Stimulated activated naive CD8-positive, alpha-beta T cell treated with anti-CD3 and anti-CD28 coated beads, Interleukin-15, amount 100 ng/mL, for 72 hours (primary cell): ENCODE data around the gene S100A16.
A peak's percentile ranks its signal among the peaks of the same experiment; 100 is the strongest.

Experiments
- ATAC-seq: fragments of 150-1000 bp; cut with Tn5 transposase; 2 replicates; pipeline ENCODE4 v1.10.0; 2021; ENCODE audit warnings: mild to moderate bottlenecking, moderate library complexity
- DNase-seq, 2 donors: peaks; one replicate each; pipeline ENCODE4 v3.0.0; 2021 to 2022
- H3K27ac Mint-ChIP-seq, 2 donors: one replicate each; pipeline ENCODE4 v1.8.0; 2022; ENCODE audit warnings: mild to moderate bottlenecking in 2 of 2, mixed read lengths in 2 of 2, moderate library complexity in 2 of 2
- H3K27me3 Mint-ChIP-seq: one replicate; pipeline ENCODE4 v1.8.0; 2022; ENCODE audit warnings: mixed read lengths
- H3K4me1 Mint-ChIP-seq: one replicate; pipeline ENCODE4 v1.8.0; 2022; ENCODE audit warnings: mild to moderate bottlenecking, mixed read lengths
- H3K4me3 Mint-ChIP-seq, 2 donors: one replicate each; pipeline ENCODE4 v1.8.0; 2022; ENCODE audit warnings: mild to moderate bottlenecking in 2 of 2, mixed read lengths in 2 of 2, moderate library complexity in 1 of 2
- H3K9me3 Mint-ChIP-seq, 2 donors: one replicate each; pipeline ENCODE4 v1.8.0; 2022; ENCODE audit warnings: mixed read lengths in 2 of 2

The S100A16 gene

DNA sequence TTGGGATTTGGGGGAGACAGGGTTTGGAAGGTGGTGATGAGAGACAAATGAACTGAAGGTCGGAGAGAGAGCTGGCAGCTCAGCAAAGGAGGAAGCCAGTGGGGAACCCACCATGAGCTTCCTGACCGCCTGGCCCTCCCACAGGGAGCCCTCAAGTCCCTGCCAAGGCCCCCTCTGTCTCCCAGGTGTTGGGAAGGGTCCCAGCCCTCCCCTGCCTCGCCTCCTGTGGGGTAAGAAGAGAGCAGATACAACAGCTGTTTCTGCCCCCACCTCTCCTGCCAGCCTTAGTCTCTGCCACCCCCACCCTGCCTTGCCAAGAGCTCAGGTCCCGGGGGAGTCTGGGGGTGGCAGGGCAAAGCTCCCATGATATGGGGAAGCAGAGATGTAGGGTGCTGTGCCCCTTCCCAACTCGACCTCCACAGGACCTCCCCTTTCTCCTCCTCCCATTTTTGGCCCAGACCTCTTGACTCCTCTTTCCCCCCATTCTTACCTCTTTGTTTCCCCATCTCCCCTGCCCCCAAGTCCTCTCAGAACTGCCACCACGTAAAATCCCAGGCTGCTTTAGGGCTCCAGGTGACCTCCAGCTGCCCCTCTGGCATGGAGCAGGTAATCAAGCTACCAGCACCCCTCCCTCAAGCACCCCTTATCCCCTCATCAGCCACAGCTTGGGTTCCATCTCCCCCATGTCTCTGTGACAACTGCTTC, 15.9 kb upstream of the S100A16 start:
- ATAC-seq (no peak), DNase-seq (no peak)
- Mint-ChIP-seq H3K4me1 (peaks cover 40% of the 10 kb centered on the region), H3K4me3 (no peak overlapping the region), H3K27ac (peak overlapping the region in 1 of 2 donors; percentile 37), H3K27me3 (peaks cover 17% of the 10 kb centered on the region), H3K9me3 (no peaks in the 10 kb centered on the region)

DNA sequence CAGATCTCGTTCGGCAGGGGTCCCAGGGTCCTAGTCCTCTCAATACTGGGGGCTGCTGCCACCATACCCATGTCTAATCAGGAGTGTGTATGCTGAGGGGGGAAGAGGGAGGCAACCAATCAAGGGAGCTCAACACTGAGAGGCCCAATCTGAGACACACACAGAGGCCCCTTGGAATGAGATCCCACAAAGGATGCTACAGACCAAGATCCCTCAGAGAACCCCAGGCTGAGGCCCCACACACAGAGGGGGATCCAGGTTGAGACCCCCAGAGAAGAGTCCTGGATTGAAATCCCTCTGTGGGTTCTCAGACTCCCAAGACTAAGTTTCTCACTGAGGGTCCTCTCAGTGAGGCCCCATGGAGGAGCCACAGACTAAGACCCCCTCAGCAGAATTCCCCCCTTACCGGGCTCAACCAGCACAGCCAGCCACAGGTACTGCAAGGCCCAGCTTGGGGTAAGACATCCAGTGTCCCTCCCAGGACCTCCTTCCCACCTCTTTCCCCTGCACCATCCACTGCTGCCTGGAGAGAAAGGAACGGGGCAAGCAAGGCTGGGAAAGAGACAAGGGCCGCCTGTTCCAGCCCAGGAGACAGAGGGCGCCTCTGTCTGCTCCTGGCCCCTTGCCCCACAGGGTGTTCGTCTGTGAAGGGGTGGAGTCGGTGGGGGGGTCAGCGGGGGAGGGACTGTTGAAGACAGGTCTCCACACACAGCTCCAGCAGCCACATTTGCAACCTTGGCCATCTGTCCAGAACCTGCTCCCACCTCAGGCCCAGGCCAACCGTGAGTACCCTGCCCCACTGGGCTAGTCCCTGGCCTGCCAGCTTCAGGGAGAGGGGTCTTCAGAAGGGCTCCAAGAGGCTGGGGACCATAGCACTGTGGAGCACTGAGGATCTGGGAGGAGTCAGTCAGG, 15.0 kb upstream of the S100A16 start, which contains the start of gene S100A1:
TSS of gene S100A1 (plus strand) at position 720 of the 912 bp plus-strand sequence. CDS start 2,088 bp downstream, outside the sequence.
- Mint-ChIP-seq H3K9me3 (no peaks in the 10 kb centered on the region), H3K27me3 (peaks cover 17% of the 10 kb centered on the region), H3K4me3 (peak within 1 kb of the TSS; percentile 5 to 47), H3K4me1 (peaks cover 33% of the 10 kb centered on the region), H3K27ac (peak within 1 kb of the TSS; percentile 37 to 81)
- ATAC-seq = peak; percentile 29
- DNase-seq = no peak

DNA sequence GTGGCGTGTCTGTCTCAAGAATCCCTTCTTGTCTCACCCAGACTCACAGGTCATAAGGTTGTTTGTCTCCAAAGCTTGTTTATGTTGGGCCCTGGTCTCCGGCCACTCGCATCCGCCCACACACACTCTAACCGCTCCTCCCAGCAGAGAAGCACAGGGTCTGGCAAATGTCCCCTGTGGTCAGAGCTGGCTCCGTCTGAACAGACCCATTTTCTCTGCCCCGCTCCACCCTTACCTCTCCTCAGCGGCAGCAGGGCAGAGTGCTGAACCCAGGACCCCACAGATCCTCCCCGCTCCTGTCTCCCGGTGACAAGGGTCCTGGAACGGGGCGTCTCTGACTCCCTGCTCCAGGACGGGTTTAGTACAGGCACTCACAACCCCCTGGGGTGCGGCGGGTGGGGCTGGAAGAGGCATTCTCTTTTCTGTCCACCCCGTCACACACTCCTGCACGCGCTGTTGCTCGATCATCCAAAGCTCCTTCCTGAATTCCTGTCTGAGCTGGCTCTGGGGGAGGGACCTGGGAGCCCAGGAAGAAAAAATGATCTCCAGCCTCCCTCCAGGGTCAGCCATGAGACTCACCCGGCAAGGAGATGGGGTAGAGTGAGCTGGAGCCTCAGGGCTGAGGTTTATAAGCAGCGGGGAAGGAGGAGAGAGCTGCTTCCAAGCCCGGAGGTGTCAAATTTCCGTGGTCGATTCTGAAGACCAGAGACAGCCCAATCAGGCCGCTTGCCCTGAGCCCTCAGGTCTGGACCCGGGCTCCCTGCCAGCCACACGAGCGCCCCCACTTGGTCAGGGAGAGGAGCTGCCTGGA, 14.2 kb upstream of the S100A16 start, which contains the start of gene S100A13:
TSS of gene S100A13 (minus strand) at position 602 of the 811 bp plus-strand sequence. CDS start 1,033 bp downstream, outside the sequence.
- DNase-seq = no peak
- peaks cover 25% of the 10 kb centered on the region for H3K4me1 Mint-ChIP-seq
- H3K27me3 Mint-ChIP-seq = peaks cover 17% of the 10 kb centered on the region
- peak; percentile 29 for ATAC-seq
- no peaks in the 10 kb centered on the region for H3K9me3 Mint-ChIP-seq
- H3K4me3 Mint-ChIP-seq = peak within 1 kb of the TSS; percentile 5 to 47
- H3K27ac Mint-ChIP-seq = peak within 1 kb of the TSS in 1 of 2 donors; percentile 81

DNA sequence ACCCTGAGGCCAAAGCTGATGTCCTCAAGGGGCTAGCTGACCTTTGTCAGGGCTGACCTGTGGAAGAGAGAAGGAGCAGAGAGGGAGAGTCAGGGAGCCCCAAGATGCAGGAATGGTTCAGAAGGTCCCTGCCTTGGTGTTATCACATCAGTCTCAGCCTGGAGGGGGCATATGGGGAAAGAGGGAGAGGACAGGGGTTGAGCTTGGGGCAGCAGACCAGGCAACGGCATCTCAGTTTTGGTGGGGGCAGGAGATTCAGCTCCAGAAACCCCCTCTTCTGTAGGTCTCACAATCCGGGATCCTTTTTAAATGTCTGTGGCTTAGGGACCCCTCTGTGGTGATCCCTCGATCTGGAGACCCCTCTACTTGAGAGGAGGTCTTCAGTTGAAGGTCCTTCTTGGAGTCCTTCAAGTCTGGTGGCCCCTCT, 13.6 kb upstream of the S100A16 start:
- no peak overlapping the region for H3K27ac Mint-ChIP-seq

DNA sequence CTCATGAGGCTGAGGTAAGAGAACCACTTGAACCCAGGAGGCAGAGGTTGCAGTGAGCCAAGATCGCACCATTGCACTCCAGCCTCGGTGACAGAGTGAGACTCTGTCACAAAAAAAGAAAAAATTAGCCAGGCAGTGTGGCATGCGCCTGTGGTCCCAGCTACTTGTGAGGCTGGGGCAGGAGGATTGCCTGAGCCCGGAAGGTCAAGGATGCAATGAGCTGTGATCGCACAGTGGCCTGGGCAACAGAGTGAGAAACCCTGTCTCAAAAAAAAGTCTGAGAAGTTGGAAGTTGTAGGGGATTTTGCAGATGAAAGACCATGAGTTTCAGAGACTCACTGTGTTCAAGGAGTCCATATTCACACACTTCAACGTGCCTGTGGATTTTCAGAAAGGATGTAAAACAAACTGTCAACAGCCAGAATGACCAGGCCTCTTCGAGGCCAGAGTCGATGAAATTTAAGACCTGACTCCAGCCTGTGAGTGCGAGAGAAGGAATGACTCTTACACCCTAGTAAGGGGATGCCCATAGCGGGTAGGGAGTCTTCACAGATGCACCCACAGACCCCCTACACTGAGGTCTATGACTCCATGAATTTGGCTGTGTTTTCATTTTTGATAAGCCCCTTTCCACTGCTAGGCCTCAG, 12.2 kb upstream of the S100A16 start:
- H3K4me1 Mint-ChIP-seq = peaks cover 10% of the 10 kb centered on the region
- ATAC-seq = no peak
- no peak for DNase-seq
- H3K9me3 Mint-ChIP-seq = no peaks in the 10 kb centered on the region
- peaks cover 17% of the 10 kb centered on the region for H3K27me3 Mint-ChIP-seq
- no peak overlapping the region for H3K27ac Mint-ChIP-seq
- no peak overlapping the region for H3K4me3 Mint-ChIP-seq

More for the DNA sequence above, 13.6 kb upstream of the S100A16 start:
- no peaks in the 10 kb centered on the region for H3K9me3 Mint-ChIP-seq
- H3K27me3 Mint-ChIP-seq = peaks cover 17% of the 10 kb centered on the region
- ATAC-seq = no peak
- DNase-seq = no peak
- peaks cover 19% of the 10 kb centered on the region for H3K4me1 Mint-ChIP-seq
- H3K4me3 Mint-ChIP-seq = no peak overlapping the region

DNA sequence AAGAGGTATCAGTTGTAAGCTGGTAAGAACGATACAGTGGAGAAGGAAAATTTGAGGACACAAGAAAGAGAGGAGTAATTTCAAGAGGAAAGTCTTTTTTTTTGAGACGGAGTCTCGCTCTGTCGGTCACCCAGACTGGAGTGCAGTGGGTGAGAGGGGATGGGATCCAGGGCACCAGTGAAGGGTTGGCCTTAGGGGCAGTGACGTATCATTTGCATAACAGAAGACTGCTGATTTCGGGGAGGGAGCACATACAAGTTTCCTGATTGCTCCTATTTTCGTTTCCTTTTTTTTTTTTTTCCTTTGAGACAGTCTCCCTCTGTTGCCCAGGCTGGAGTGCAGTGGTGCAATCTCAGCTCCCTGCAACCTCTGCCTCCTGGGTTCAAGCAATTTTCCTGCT, 10.2 kb upstream of the S100A16 start:
- DNase-seq (no peak), ATAC-seq (no peak)
- Mint-ChIP-seq H3K4me1 (peaks cover 10% of the 10 kb centered on the region), H3K4me3 (no peak overlapping the region), H3K27me3 (peaks cover 17% of the 10 kb centered on the region), H3K9me3 (no peaks in the 10 kb centered on the region), H3K27ac (no peak overlapping the region)

DNA sequence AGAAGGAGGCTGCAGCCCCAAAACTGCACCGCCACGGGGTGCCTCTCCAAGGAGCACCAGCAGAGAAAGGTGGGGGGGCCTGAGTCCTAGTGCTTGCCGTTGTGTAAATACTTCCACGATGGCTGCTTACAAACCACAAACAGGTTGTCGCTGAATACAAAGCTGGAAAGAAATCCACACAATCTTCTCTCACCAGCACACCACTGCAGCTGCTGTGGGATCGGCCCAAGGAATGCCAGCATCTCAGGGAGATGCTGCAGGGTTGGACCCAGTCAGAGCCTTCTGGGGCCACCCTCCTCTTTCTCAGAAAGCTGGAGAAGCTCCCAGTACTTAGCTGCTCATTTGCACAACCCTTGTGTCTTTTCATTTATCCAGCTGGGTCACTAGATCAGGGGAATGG, 6.2 kb upstream of the S100A16 start:
- no peaks in the 10 kb centered on the region for H3K9me3 Mint-ChIP-seq
- no peaks in the 10 kb centered on the region for H3K4me1 Mint-ChIP-seq
- no peaks in the 10 kb centered on the region for H3K27me3 Mint-ChIP-seq
- no peak for DNase-seq
- H3K27ac Mint-ChIP-seq = no peak overlapping the region
- H3K4me3 Mint-ChIP-seq = no peak overlapping the region
- no peak for ATAC-seq

DNA sequence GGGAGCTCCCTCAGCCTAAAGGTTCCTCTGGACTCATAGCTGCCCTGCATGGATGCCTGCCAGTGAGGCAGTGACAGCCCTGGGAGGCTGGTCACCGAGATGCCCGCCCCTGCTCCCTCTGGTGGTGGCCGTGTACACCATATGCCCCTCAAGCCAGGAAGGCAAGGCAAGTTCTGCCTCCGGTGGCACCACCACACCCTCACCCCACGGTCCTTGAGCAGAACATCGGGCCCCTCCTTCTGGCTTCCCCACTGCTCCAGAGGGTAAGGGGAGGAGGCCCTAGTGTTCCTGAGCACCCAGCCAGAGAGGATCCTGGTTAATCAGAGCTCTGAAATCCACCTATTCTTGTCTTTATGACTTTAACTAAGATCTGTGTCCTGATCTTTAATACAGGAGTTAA, 4.7 kb upstream of the S100A16 start:
- H3K27me3 Mint-ChIP-seq = no peaks in the 10 kb centered on the region
- H3K27ac Mint-ChIP-seq = peak overlapping the region; percentile 24 to 63
- no peaks in the 10 kb centered on the region for H3K4me1 Mint-ChIP-seq
- ATAC-seq (peak; percentile 88), DNase-seq (peak; percentile 43 to 67)
- H3K9me3 Mint-ChIP-seq = no peaks in the 10 kb centered on the region
- no peak overlapping the region for H3K4me3 Mint-ChIP-seq

DNA sequence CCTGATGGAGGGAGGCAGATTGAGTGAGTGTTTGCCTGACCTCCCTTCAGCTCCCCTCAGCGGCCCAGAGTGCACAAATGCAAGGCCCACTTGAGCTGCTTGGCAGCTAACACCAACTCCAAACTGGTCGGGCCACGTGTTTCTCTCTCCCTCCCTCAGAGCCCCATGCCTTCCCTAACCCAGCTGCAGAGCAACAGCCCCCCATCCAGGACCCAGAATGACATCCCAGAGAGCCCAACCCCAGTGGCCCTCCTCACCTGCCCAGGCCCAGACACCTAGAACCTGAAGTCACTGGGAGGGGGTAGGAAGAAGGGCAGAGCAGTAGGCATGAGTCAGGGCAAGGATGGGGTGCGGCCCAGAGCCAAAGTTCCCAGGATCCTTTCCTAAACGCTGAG, 4.0 kb upstream of the S100A16 start:
- Mint-ChIP-seq H3K4me3 (no peak overlapping the region), H3K4me1 (no peaks in the 10 kb centered on the region), H3K27ac (no peak overlapping the region), H3K9me3 (no peaks in the 10 kb centered on the region), H3K27me3 (no peaks in the 10 kb centered on the region)
- DNase-seq = no peak
- peak; percentile 5 for ATAC-seq

DNA sequence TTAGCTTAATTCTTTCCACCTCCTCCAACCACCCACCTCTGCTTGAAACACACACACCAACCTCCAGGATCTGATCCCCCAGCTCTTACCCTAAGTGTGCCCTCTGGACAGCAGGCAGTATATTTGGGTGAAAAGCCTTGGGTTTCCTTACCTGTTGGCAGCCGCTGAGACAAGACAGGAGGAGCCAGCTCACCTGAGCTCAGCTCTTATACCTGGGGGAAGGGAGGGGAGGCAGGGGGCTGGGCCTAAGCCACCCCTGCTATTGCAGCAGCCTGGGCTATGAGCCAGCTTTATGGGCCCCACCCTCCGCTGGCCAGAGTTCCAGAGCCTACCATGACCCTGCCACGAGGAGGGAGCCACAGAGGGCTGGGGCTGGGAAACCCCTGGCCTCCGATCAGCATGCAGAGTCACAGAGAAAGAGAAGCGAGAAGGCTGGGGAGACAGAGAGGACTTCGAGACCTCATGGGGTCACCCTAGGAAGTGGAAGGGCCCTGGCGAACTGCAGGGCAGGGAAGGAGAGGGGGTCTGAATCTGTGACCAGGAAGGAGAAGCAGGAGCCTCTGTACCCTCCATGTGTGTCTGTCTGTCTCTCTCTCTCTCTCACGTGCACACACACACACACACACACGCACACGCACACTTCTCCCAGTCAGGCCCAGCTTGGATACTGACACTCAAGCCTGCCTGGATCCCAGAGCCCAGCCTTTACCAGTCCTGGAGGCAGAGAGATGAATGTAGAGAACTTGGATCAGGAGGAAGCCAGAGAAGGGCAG, 3.4 kb upstream of the S100A16 start, which contains the start of gene S100A14:
TSS of gene S100A14 (minus strand) at position 182 of the 773 bp plus-strand sequence. CDS start 467 bp downstream, outside the sequence.
- Mint-ChIP-seq H3K4me3 (no peak within 1 kb of the TSS), H3K9me3 (no peaks in the 10 kb centered on the region), H3K27me3 (no peaks in the 10 kb centered on the region), H3K4me1 (no peaks in the 10 kb centered on the region), H3K27ac (peak within 1 kb of the TSS; percentile 50 to 85)
- ATAC-seq (no peak), DNase-seq (no peak)

DNA sequence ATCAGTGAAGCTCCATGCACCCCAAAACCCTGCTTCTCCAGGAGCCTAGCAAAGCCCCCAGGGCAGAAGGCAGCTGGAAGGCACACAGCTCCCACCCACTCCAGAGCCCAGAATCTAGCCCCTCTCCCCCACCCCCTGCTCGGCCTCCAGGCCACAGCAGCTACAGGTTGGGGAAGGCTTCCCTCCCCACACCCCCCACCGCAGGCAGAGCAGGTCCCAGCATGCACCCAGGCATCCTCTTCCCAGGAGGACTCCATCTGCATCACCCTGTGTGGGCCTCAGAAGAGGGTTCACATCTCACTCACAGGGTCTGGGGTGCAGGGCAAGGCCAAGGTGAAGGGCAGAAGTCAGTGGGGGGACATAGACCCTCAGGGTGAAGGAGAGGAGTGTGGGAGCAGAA, 2.5 kb upstream of the S100A16 start:
- no peak overlapping the region for H3K4me3 Mint-ChIP-seq
- no peak for ATAC-seq
- H3K27me3 Mint-ChIP-seq = no peaks in the 10 kb centered on the region
- H3K9me3 Mint-ChIP-seq = no peaks in the 10 kb centered on the region
- DNase-seq = no peak
- no peaks in the 10 kb centered on the region for H3K4me1 Mint-ChIP-seq
- H3K27ac Mint-ChIP-seq = peak overlapping the region in 1 of 2 donors; percentile 85

DNA sequence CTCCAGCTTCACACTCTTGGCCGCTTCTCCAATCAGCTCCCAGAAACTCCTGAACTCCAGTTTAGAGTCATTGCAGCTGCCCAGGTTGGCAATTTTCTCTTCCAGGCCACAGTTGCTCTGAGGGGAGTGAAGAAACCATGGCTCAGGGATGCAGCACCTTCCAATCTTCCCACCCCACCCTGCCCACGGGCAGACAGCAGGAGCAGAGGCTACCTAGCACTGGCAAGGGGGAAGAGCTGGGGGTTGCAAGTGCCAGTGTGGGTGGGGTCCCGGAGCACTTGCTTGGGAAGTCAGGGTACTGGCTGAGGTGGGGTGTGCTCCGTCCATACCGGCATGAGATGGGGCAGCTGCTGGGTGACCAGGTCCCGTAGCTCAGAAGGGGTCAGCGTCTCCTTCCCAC, 2.0 kb upstream of the S100A16 start:
- H3K9me3 Mint-ChIP-seq = no peaks in the 10 kb centered on the region
- H3K27ac Mint-ChIP-seq = peak overlapping the region in 1 of 2 donors; percentile 29
- DNase-seq (no peak), ATAC-seq (no peak)
- H3K4me3 Mint-ChIP-seq = no peak overlapping the region
- H3K27me3 Mint-ChIP-seq = no peaks in the 10 kb centered on the region
- no peaks in the 10 kb centered on the region for H3K4me1 Mint-ChIP-seq

DNA sequence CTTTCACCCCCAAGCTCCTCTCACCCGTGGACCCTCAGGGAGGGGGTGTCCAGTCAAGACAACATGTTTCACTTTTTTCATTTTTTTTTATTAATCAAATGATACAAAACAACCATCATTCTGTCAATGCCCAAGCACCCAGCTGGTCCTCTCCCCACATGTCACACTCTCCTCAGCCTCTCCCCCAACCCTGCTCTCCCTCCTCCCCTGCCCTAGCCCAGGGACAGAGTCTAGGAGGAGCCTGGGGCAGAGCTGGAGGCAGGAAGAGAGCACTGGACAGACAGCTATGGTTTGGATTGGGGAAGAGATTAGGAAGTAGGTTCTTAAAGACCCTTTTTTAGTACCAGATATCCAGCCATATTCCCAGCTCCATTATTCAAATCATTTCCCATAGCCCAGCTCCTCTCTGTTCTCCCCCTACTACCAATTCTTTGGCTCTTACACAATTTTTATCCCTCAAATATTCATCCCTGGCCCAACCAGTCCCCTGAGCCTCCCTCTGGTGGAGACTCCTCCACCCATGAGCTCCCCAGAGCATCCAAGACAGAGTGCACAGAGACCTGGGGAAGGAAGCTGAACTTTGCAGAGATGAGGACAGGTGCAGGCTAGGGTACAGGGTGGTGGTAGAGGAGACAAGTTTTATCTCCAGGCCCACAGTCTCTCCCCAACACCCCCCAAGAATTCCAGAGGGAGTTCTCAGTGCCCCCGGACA, 1.4 kb upstream of the S100A16 start:
- DNase-seq = no peak
- no peak for ATAC-seq
- Mint-ChIP-seq H3K9me3 (no peaks in the 10 kb centered on the region), H3K4me3 (no peak overlapping the region), H3K27ac (peak overlapping the region; percentile 29 to 60), H3K4me1 (no peaks in the 10 kb centered on the region), H3K27me3 (no peaks in the 10 kb centered on the region)

DNA sequence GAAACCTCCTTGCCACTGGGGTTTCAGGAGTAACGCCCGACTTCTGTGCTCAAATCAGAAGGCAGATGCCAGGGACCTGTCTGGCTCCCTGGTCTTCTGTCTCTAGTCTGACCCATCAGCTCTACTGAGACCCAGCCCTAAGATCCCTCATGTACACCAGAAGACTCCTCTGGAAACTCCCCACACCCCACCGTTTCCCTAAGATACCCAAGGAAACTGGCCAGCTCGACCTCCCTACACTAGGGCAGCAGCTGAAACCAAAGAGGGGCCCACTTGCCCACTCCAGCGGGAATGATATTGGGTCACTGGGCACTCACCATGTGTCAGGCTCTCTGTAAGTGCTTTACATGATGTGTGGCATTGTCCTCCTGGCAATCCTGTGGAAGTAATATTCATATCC, 469 bp upstream of the S100A16 start:
- no peak for ATAC-seq
- Mint-ChIP-seq H3K4me3 (no peak overlapping the region), H3K9me3 (no peaks in the 10 kb centered on the region), H3K27me3 (no peaks in the 10 kb centered on the region), H3K4me1 (no peaks in the 10 kb centered on the region), H3K27ac (no peak overlapping the region)
- no peak for DNase-seq
